ENCODE results near the gene PPARGC1A. TPM values are rescaled to one million over a fixed set of nuclear protein-coding genes. Genes with fewer than 3 reads are reported as not detected.

The PPARGC1A gene, protein sequence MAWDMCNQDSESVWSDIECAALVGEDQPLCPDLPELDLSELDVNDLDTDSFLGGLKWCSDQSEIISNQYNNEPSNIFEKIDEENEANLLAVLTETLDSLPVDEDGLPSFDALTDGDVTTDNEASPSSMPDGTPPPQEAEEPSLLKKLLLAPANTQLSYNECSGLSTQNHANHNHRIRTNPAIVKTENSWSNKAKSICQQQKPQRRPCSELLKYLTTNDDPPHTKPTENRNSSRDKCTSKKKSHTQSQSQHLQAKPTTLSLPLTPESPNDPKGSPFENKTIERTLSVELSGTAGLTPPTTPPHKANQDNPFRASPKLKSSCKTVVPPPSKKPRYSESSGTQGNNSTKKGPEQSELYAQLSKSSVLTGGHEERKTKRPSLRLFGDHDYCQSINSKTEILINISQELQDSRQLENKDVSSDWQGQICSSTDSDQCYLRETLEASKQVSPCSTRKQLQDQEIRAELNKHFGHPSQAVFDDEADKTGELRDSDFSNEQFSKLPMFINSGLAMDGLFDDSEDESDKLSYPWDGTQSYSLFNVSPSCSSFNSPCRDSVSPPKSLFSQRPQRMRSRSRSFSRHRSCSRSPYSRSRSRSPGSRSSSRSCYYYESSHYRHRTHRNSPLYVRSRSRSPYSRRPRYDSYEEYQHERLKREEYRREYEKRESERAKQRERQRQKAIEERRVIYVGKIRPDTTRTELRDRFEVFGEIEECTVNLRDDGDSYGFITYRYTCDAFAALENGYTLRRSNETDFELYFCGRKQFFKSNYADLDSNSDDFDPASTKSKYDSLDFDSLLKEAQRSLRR
- total RNA-seq (2021) (1.9 to 2.9 TPM (median 2.0 TPM) in 3 replicates), Bru-seq, nascent RNA (percentile 46 among the genes with signal in this experiment)
- long read RNA-seq, experiment 1, partial matches to known transcripts, result 3 of 7 reads
- long read RNA-seq, experiment 1, other reads (novel, unspliced or antisense), result 3 of 7 reads
- long read RNA-seq, experiment 2, partial matches to known transcripts, result 3 of 3 reads
- long read RNA-seq, experiment 2, other reads (novel, unspliced or antisense), result 0 of 3 reads
- long read RNA-seq, experiment 3, partial matches to known transcripts, result 0 of 1 reads
- long read RNA-seq, experiment 3, other reads (novel, unspliced or antisense), result 1 of 1 reads

GRCh38 chr4:23889814-23890341, at the start of gene PPARGC1A:
Gene PPARGC1A (minus strand): TSS chr4:23890047. CDS start chr4:23889957, 90 bp downstream.
- Mint-ChIP-seq H3K27ac (no peak within 1 kb of the TSS), H3K27me3 (ENCODE audit: low read depth) (peaks cover 15% of the 10 kb centered on the region), H3K4me3 (peak within 1 kb of the TSS; percentile 53), H3K36me3 (no peaks in the 10 kb centered on the region), H3K4me1 (peaks cover 64% of the 10 kb centered on the region), H3K9me3 (no peaks in the 10 kb centered on the region)
- TF ChIP-seq USF2 (CRISPR knock-in tag; IDR thresholded peaks at IDR 0.05) (peak; percentile 75), ZSCAN18 (CRISPR knock-in tag; IDR thresholded peaks at IDR 0.05) (no peak), KAT7 (CRISPR knock-in tag; IDR thresholded peaks at IDR 0.05; ENCODE audit: borderline replicate concordance) (no peak), GABPB1 (CRISPR knock-in tag; IDR thresholded peaks at IDR 0.05) (peak; percentile 55; the same call in 1 of the 2 replicates), ATF1 (CRISPR knock-in tag; IDR thresholded peaks at IDR 0.05) (no peak)
- TF ChIP-seq, protein P1, sequence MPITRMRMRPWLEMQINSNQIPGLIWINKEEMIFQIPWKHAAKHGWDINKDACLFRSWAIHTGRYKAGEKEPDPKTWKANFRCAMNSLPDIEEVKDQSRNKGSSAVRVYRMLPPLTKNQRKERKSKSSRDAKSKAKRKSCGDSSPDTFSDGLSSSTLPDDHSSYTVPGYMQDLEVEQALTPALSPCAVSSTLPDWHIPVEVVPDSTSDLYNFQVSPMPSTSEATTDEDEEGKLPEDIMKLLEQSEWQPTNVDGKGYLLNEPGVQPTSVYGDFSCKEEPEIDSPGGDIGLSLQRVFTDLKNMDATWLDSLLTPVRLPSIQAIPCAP (CRISPR knock-in tag; IDR thresholded peaks at IDR 0.05), result no peak
- TF ChIP-seq, protein P2, sequence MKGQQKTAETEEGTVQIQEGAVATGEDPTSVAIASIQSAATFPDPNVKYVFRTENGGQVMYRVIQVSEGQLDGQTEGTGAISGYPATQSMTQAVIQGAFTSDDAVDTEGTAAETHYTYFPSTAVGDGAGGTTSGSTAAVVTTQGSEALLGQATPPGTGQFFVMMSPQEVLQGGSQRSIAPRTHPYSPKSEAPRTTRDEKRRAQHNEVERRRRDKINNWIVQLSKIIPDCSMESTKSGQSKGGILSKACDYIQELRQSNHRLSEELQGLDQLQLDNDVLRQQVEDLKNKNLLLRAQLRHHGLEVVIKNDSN (CRISPR knock-in tag; IDR thresholded peaks at IDR 0.05), result peak; percentile 76; the same call in 1 of the 2 replicates
- POLR2A ChIA-PET, result interaction anchor here (0.6 kb wide), 2 partner anchors 274 to 512 kb away, joined by 5 to 6 read pairs; no protein-coding TSS in a partner anchor
- ATAC-seq, result peak; percentile 40
- DNase-seq (ENCODE audit: low spot score), result no peak
- CTCF ChIA-PET, result interaction anchor here (0.6 to 2.7 kb wide), 13 partner anchors 10 to 1099 kb away, joined by 3 to 24 read pairs (median 4); no protein-coding TSS in a partner anchor

GRCh38 chr4:23938796-23939195, 48.9 kb upstream of the PPARGC1A start:
- peaks cover 3% of the 10 kb centered on the region; the same call in 1 of the 2 replicates for H3K36me3 Mint-ChIP-seq
- H3K27ac Mint-ChIP-seq, result no peak overlapping the region
- no peak for DNase-seq (ENCODE audit: low spot score)
- ChIA-PET POLR2A (no interaction called here), CTCF (no interaction called here)
- peaks cover 22% of the 10 kb centered on the region for H3K4me1 Mint-ChIP-seq
- H3K9me3 Mint-ChIP-seq, result peaks cover 4% of the 10 kb centered on the region
- H3K27me3 Mint-ChIP-seq (ENCODE audit: low read depth), result no peaks in the 10 kb centered on the region
- H3K4me3 Mint-ChIP-seq, result no peak overlapping the region
- no peak for ATAC-seq
- TF ChIP-seq, protein P3, sequence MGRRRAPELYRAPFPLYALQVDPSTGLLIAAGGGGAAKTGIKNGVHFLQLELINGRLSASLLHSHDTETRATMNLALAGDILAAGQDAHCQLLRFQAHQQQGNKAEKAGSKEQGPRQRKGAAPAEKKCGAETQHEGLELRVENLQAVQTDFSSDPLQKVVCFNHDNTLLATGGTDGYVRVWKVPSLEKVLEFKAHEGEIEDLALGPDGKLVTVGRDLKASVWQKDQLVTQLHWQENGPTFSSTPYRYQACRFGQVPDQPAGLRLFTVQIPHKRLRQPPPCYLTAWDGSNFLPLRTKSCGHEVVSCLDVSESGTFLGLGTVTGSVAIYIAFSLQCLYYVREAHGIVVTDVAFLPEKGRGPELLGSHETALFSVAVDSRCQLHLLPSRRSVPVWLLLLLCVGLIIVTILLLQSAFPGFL (CRISPR knock-in tag; IDR thresholded peaks at IDR 0.05; ENCODE audit: borderline replicate concordance), result no peak
- TF ChIP-seq ZNF416 (CRISPR knock-in tag; IDR thresholded peaks at IDR 0.05), result no peak
- TF ChIP-seq, protein P4, sequence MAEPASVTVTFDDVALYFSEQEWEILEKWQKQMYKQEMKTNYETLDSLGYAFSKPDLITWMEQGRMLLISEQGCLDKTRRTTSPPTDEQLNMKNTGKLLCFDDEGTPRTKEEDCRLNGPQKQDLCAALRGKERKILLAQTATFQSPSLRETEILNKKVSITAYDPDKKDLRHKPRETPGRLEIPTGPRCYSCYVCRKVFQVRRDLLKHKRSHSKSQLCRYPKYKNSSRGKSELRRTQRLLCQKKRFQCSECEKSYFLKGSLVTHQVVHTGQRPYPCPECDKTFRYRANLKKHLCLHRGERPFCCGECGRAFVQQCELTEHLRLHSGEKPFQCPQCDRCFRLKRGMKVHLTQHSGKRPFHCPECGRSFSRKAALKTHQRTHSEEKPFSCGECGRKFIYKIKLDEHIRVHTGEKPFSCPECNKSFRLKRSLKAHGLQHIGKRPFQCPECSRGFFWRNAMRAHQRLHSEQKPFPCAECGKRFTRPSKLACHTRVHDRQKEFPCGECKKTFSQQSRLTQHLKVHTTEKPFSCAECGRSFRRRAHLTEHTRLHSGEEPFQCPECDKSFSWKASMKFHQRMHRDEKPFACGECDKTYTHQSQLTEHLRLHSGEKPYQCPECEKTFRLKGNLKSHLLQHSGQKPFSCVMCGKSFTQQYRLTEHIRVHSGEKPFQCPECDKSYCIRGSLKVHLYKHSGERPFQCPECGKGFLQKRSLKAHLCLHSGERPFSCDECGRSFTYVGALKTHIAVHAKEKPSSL (CRISPR knock-in tag; conservative IDR thresholded peaks at IDR 0.05), result no peak
- no peak for TF ChIP-seq ZNF219 (CRISPR knock-in tag; IDR thresholded peaks at IDR 0.05; ENCODE audit: borderline replicate concordance)
- TF ChIP-seq ELF4 (CRISPR knock-in tag; IDR thresholded peaks at IDR 0.05; ENCODE audit: low read depth), result no peak
- no peak for TF ChIP-seq ZNF138 (CRISPR knock-in tag; conservative IDR thresholded peaks at IDR 0.05)
- no peak for TF ChIP-seq MXD4 (CRISPR knock-in tag; IDR thresholded peaks at IDR 0.05; ENCODE audit: borderline replicate concordance)
- TF ChIP-seq ZBTB43 (CRISPR knock-in tag; IDR thresholded peaks at IDR 0.05), result no peak
- TF ChIP-seq ZBTB21 (CRISPR knock-in tag; IDR thresholded peaks at IDR 0.05; ENCODE audit: borderline replicate concordance), result no peak
- no peak for TF ChIP-seq JUN (CRISPR knock-in tag; IDR thresholded peaks at IDR 0.05)
- TF ChIP-seq FOXK1 (CRISPR knock-in tag; IDR thresholded peaks at IDR 0.05), result no peak
- TF ChIP-seq ZNF232 (CRISPR knock-in tag; IDR thresholded peaks at IDR 0.05), result no peak
- TF ChIP-seq KAT7 (CRISPR knock-in tag; IDR thresholded peaks at IDR 0.05; ENCODE audit: borderline replicate concordance), result no peak
- TF ChIP-seq ERG (CRISPR knock-in tag; IDR thresholded peaks at IDR 0.05), result no peak
